IMR-90 (cell line): Measurements from ENCODE around the gene MBNL3. TPM values are rescaled to one million over a fixed set of nuclear protein-coding genes. Genes with fewer than 3 reads are reported as not detected.

Source experiments
- ATAC-seq: fragments of 200-7000 bp; cut with Tn5 transposase; 2 replicates; pipeline ENCODE4 v1.9.1; 2020; ENCODE audit warnings: low read depth, mild to moderate bottlenecking, moderate library complexity
- BruUV-seq: library from RNA; stranded (reverse); fragments of 400-500 nt; replicated peaks from 2 replicates; lab custom pipeline; 2021; lab: Mats Ljungman, UMichigan
- CTCF ChIA-PET: fragments of 300-600 bp; formaldehyde crosslinking; extraction: SDS; loops from one replicate; lab custom pipeline; 2021; ENCODE audit warnings: antibody characterized with exemption; lab: Yijun Ruan, JAX
- POLR2A ChIA-PET: fragments of 300-600 bp; sonication (Branson Sonifier 250); formaldehyde crosslinking; loops from one replicate; lab custom pipeline; 2022; ENCODE audit warnings: antibody characterized with exemption; ENCODE audit not compliant: unreplicated experiment; lab: Charles Lee
- DNase-seq: peaks from one replicate; pipeline ENCODE4 v3.0.0; 2013
- H2AFZ ChIP-seq: replicated peaks from 2 replicates; pipeline ENCODE3; 2013; ENCODE audit warnings: low read length, mild to moderate bottlenecking; ENCODE audit not compliant: poor library complexity
- H2AK5ac ChIP-seq: 2 replicates; pipeline ENCODE4 v1.6.1; 2013; ENCODE audit warnings: low read depth, low read length, inconsistent platforms
- H2AK9ac ChIP-seq: replicated peaks from 2 replicates; pipeline ENCODE3; 2013; ENCODE audit warnings: mild to moderate bottlenecking, low read depth, low read length, moderate library complexity; ENCODE audit not compliant: poor library complexity
- H2BK120ac ChIP-seq: 2 replicates; pipeline ENCODE4 v1.6.1; 2013; ENCODE audit warnings: low read depth, low read length, inconsistent platforms
- H2BK15ac ChIP-seq: 3 replicates; pipeline ENCODE4 v1.6.1; 2013; ENCODE audit warnings: low read depth, low read length, inconsistent platforms
- H2BK20ac ChIP-seq: 2 replicates; pipeline ENCODE4 v1.6.1; 2013; ENCODE audit warnings: low read depth, mild to moderate bottlenecking, inconsistent platforms, low read length, moderate library complexity
- H2BK5ac ChIP-seq: 2 replicates; pipeline ENCODE4 v1.6.1; 2013; ENCODE audit warnings: mild to moderate bottlenecking, low read depth, low read length, inconsistent platforms; ENCODE audit not compliant: poor library complexity, severe bottlenecking
- H3K14ac ChIP-seq: replicated peaks from 2 replicates; pipeline ENCODE4 v1.6.1; 2013; ENCODE audit warnings: low read depth, low read length, inconsistent platforms
- H3K18ac ChIP-seq: 2 replicates; pipeline ENCODE4 v1.6.1; 2013; ENCODE audit warnings: low read depth, low read length, control low read depth
- H3K23ac ChIP-seq: 2 replicates; pipeline ENCODE4 v1.6.1; 2013; ENCODE audit warnings: low read depth, low read length, inconsistent platforms
- H3K27ac ChIP-seq: 2 replicates; pipeline ENCODE4 v1.5.1; 2013; ENCODE audit warnings: mild to moderate bottlenecking, control low read depth, low read length; ENCODE audit not compliant: insufficient read depth
- H3K27me3 ChIP-seq: 2 replicates; pipeline ENCODE4 v1.6.1; 2013; ENCODE audit warnings: low read length; ENCODE audit not compliant: control insufficient read depth, insufficient read depth
- H3K36me3 ChIP-seq: 2 replicates; pipeline ENCODE4 v1.6.1; 2013; ENCODE audit warnings: low read length, mixed read lengths; ENCODE audit not compliant: control insufficient read depth, insufficient read depth
- H3K4ac ChIP-seq: 2 replicates; pipeline ENCODE4 v1.6.1; 2013; ENCODE audit warnings: low read depth, low read length, inconsistent platforms
- H3K4me1 ChIP-seq: 2 replicates; pipeline ENCODE4 v1.6.1; 2013; ENCODE audit warnings: low read length, mixed read lengths; ENCODE audit not compliant: control insufficient read depth, insufficient read depth
- H3K4me2 ChIP-seq: 2 replicates; pipeline ENCODE4 v1.6.1; 2013; ENCODE audit warnings: low read depth, mild to moderate bottlenecking, control low read depth, low read length, moderate library complexity
- H3K4me3 ChIP-seq: 2 replicates; pipeline ENCODE4 v1.5.1; 2013; ENCODE audit warnings: low read depth, mild to moderate bottlenecking, control low read depth, low read length, moderate library complexity; ENCODE audit not compliant: insufficient read depth
- H3K56ac ChIP-seq: 2 replicates; pipeline ENCODE4 v1.6.1; 2013; ENCODE audit warnings: low read length, inconsistent platforms; ENCODE audit not compliant: insufficient read depth; ENCODE audit errors: extremely low read depth
- H3K79me1 ChIP-seq, 2 experiments: 2 replicates each; pipeline ENCODE4 v1.6.1; 2013; ENCODE audit warnings: low read length in 2 of 2, inconsistent platforms in 1 of 2, low read depth in 1 of 2
- H3K9ac ChIP-seq: 2 replicates; pipeline ENCODE4 v1.6.1; 2013; ENCODE audit warnings: low read depth, low read length, control low read depth
- H3K9me1 ChIP-seq: 2 replicates; pipeline ENCODE4 v1.6.1; 2013; ENCODE audit warnings: low read length, inconsistent platforms; ENCODE audit not compliant: insufficient read depth
- H3K9me3 ChIP-seq: 2 replicates; pipeline ENCODE4 v1.6.1; 2013; ENCODE audit warnings: low read length; ENCODE audit not compliant: control insufficient read depth, insufficient read depth
- H4K20me1 ChIP-seq: 2 replicates; pipeline ENCODE4 v1.6.1; 2013; ENCODE audit warnings: low read length, inconsistent platforms; ENCODE audit not compliant: insufficient read depth
- H4K5ac ChIP-seq: 2 replicates; pipeline ENCODE4 v1.6.1; 2013; ENCODE audit warnings: mild to moderate bottlenecking, low read depth, low read length, control low read depth
- H4K8ac ChIP-seq, 2 experiments: 2 replicates each; pipeline ENCODE4 v1.6.1; 2013; ENCODE audit warnings: low read depth in 2 of 2, low read length in 2 of 2, control low read depth in 1 of 2, inconsistent platforms in 1 of 2
- H4K91ac ChIP-seq: 2 replicates; pipeline ENCODE4 v1.6.1; 2013; ENCODE audit warnings: low read depth, low read length, inconsistent platforms; ENCODE audit not compliant: insufficient read depth
- CEBPB ChIP-seq: IDR thresholded peaks from 2 replicates; pipeline ENCODE4 v1.6.1; 2012; ENCODE audit warnings: low read depth, low read length, improper control_type of control experiment
- MAFK ChIP-seq: IDR thresholded peaks from 2 replicates; pipeline ENCODE4 v1.6.1; 2012; ENCODE audit warnings: low read depth, low read length, improper control_type of control experiment
- NFE2L2 ChIP-seq: fragments of 150-350 bp; IDR thresholded peaks from 2 replicates; pipeline ENCODE4 v1.6.1; 2016; ENCODE audit warnings: low read depth, mild to moderate bottlenecking, low read length
- SMC3 ChIP-seq: fragments of 150-350 bp; IDR thresholded peaks from 2 replicates; pipeline ENCODE4 v1.6.1; 2016; ENCODE audit warnings: low read depth, mild to moderate bottlenecking, antibody characterized with exemption, low read length, moderate library complexity
- WGBS, 2 experiments: methylation state at CpG; one replicate each; pipeline versions ENCODE4 v1.1.5 to v1.1.7; 2013; ENCODE audit warnings: missing lambda C conversion rate in 2 of 2; ENCODE audit not compliant: insufficient read length in 1 of 2; ENCODE audit errors: extremely low coverage in 2 of 2; 5-methylcytosine and 5-hydroxymethylcytosine counted together
- dilution Hi-C: fragments of 300-500 bp; cut with HindIII; formaldehyde crosslinking; loops from one replicate; pipeline ENCODE4 v1.14.3; 2018; ENCODE audit warnings: low sequenced_read_pairs; ENCODE audit not compliant: unreplicated experiment
- in situ Hi-C: fragments of 300-500 bp; cut with MboI; formaldehyde crosslinking; loops from 3 replicates; pipeline ENCODE4 v1.14.3; 2019; ENCODE audit warnings: low sequenced_read_pairs, inconsistent platforms, mixed read lengths
- intact Hi-C: fragments of 100-400 bp; cut with micrococcal nuclease; formaldehyde crosslinking; loops from 2 replicates; pipeline ENCODE4 v1.10.0; 2022
- polyA plus RNA-seq, 3 experiments: library from polyadenylated mRNA; depleted of rRNA; stranded (reverse); fragments of >200 nt; gene quantifications; 2 replicates each; pipeline ENCODE4 v1.2.3, GENCODE V29; 2012; ENCODE audit warnings: low replicate concordance in 1 of 3
- total RNA-seq: library from RNA; depleted of rRNA; stranded (reverse); fragments of >200 nt; gene quantifications from 2 replicates; pipeline ENCODE4 v1.2.3, GENCODE V29; 2012
- TF ChIP-seq, protein P1 (sequence below): conservative IDR thresholded peaks from 2 replicates; pipeline ENCODE4 v1.5.1; 2012; ENCODE audit warnings: mild to moderate bottlenecking, low read depth, low read length, improper control_type of control experiment

Gene MBNL3
- total and polyA plus RNA-seq, 2 of the 4 experiments (the other 2 are of a cell fraction) = 0.32 to 1.1 TPM

- Histone ChIP-seq H3K4me1 (no peaks in the 10 kb centered on the region), H3K4me3 (no peak overlapping the region), H3K18ac (no peak overlapping the region), H2BK120ac (no peak overlapping the region), H2BK5ac (no peak overlapping the region), H3K27me3 (peaks cover 17% of the 10 kb centered on the region), H2BK20ac (no peak overlapping the region), H3K14ac (no peak overlapping the region), H2BK15ac (no peak overlapping the region), H4K8ac (no peak overlapping the region), H4K5ac (no peak overlapping the region), H3K9ac (no peak overlapping the region), H3K36me3 (no peaks in the 10 kb centered on the region), H3K9me3 (no peaks in the 10 kb centered on the region), H3K4ac (no peak overlapping the region), H2AK9ac (no peak overlapping the region), H3K23ac (no peak overlapping the region), H2AFZ (no peak overlapping the region), H3K27ac (no peak overlapping the region), H4K91ac (no peak overlapping the region), H2AK5ac (no peak overlapping the region), H3K79me1 (no peaks in the 10 kb centered on the region), H3K4me2 (no peak overlapping the region), H3K56ac (no peak overlapping the region), H4K20me1 (no peaks in the 10 kb centered on the region), H3K9me1 (no peaks in the 10 kb centered on the region)
- no TSS peak for BruUV-seq
- ATAC-seq (no peak), DNase-seq (no peak)
- no peak for TF ChIP-seq CEBPB
- TF ChIP-seq, protein P1, sequence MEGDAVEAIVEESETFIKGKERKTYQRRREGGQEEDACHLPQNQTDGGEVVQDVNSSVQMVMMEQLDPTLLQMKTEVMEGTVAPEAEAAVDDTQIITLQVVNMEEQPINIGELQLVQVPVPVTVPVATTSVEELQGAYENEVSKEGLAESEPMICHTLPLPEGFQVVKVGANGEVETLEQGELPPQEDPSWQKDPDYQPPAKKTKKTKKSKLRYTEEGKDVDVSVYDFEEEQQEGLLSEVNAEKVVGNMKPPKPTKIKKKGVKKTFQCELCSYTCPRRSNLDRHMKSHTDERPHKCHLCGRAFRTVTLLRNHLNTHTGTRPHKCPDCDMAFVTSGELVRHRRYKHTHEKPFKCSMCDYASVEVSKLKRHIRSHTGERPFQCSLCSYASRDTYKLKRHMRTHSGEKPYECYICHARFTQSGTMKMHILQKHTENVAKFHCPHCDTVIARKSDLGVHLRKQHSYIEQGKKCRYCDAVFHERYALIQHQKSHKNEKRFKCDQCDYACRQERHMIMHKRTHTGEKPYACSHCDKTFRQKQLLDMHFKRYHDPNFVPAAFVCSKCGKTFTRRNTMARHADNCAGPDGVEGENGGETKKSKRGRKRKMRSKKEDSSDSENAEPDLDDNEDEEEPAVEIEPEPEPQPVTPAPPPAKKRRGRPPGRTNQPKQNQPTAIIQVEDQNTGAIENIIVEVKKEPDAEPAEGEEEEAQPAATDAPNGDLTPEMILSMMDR = no peak
- TF ChIP-seq MAFK = no peak
- TF ChIP-seq SMC3 = no peak
- TF ChIP-seq NFE2L2 = no peak
- ChIA-PET POLR2A (no interaction called here), CTCF (no interaction called here)
- in situ Hi-C loops = no loop called here
- dilution Hi-C loops = no loop called here
- intact Hi-C loops = no loop called here
- no CpG with 5 or more reads among the region's 2 CpGs for WGBS, 2 experiments
Measured at GRCh38 chrX:132501606-132502005, 12.8 kb upstream of the MBNL3 start.
